GM21360 (cell line): ENCODE results near the gene SLC9A3.

ENCODE experiments used
- ATAC-seq: cut with Tn5 transposase; IDR thresholded peaks from one replicate; pipeline ENCODE4 v1.9.1; 2021; ENCODE audit warnings: mild to moderate bottlenecking, moderate library complexity; ENCODE audit not compliant: unreplicated experiment

The SLC9A3 gene

GRCh38 chr5:539469-540070, 15.3 kb upstream of the SLC9A3 start:
- no peak for ATAC-seq

- no peak for ATAC-seq
Measured at GRCh38 chr5:538801-539468, 14.7 kb upstream of the SLC9A3 start.

GRCh38 chr5:538271-538771, 14.1 kb upstream of the SLC9A3 start:
- no peak for ATAC-seq

- ATAC-seq, result no peak
Measured at GRCh38 chr5:537621-538071, 13.4 kb upstream of the SLC9A3 start.

GRCh38 chr5:537098-537497, 12.8 kb upstream of the SLC9A3 start:
- ATAC-seq, result no peak

GRCh38 chr5:535846-536698, 11.8 kb upstream of the SLC9A3 start:
- no peak for ATAC-seq

- ATAC-seq, result no peak
Measured at GRCh38 chr5:534743-535671, 10.8 kb upstream of the SLC9A3 start.

GRCh38 chr5:533955-534742, 9.9 kb upstream of the SLC9A3 start:
- no peak for ATAC-seq

GRCh38 chr5:533243-533954, 9.2 kb upstream of the SLC9A3 start:
- no peak for ATAC-seq

- no peak for ATAC-seq
Measured at GRCh38 chr5:532521-533242, 8.4 kb upstream of the SLC9A3 start.

- ATAC-seq, result no peak
Measured at GRCh38 chr5:531749-532315, 7.6 kb upstream of the SLC9A3 start.

- no peak for ATAC-seq
Measured at GRCh38 chr5:531101-531748, 7.0 kb upstream of the SLC9A3 start.

GRCh38 chr5:530001-530955, 6.0 kb upstream of the SLC9A3 start:
- ATAC-seq, result no peak

- ATAC-seq, result no peak
Measured at GRCh38 chr5:528629-529511, 4.6 kb upstream of the SLC9A3 start.
